Activated CD4-positive, alpha-beta memory T cell treated with anti-CD3 and anti-CD28 coated beads, Interleukin-2, amount 10 ng/mL, durations not matched to agents 7 days and 5 days (primary cell): ENCODE data around the gene ACOXL. TPM values are rescaled to one million over a fixed set of nuclear protein-coding genes. Genes with fewer than 3 reads are reported as not detected.

Experiments
- CTCF ChIA-PET: fragments of 350-600 bp; sonication (Branson Sonifier 250); formaldehyde crosslinking; loops from one replicate; lab custom pipeline; 2021; ENCODE audit warnings: antibody characterized with exemption, inconsistent platforms; lab: Charles Lee
- POLR2A ChIA-PET: fragments of 350-600 bp; sonication (Branson Sonifier 250); formaldehyde crosslinking; loops from one replicate; lab custom pipeline; 2021; ENCODE audit warnings: antibody characterized with exemption; lab: Charles Lee
- DNase-seq: peaks from one replicate; pipeline ENCODE4 v3.0.0-alpha.2; 2020
- H3K27ac Mint-ChIP-seq: one replicate; pipeline ENCODE4 v1.8.0; 2021; ENCODE audit warnings: mild to moderate bottlenecking, mixed read lengths
- H3K27me3 Mint-ChIP-seq: one replicate; pipeline ENCODE4 v1.8.0; 2021; ENCODE audit warnings: mixed read lengths
- H3K36me3 Mint-ChIP-seq: one replicate; pipeline ENCODE4 v1.8.0; 2021; ENCODE audit warnings: low read depth, mixed read lengths
- H3K4me1 Mint-ChIP-seq: one replicate; pipeline ENCODE4 v1.8.0; 2021; ENCODE audit warnings: mixed read lengths
- H3K4me3 Mint-ChIP-seq: one replicate; pipeline ENCODE4 v1.8.0; 2021; ENCODE audit warnings: mild to moderate bottlenecking, mixed read lengths
- H3K9me3 Mint-ChIP-seq: one replicate; pipeline ENCODE4 v1.8.0; 2021; ENCODE audit warnings: mixed read lengths
- total RNA-seq, 2 experiments: library from RNA; stranded (reverse); gene quantifications; one replicate each; pipeline ENCODE4 v1.2.3, GENCODE V29; 2021

The ACOXL gene
- total RNA-seq, 2 experiments from 2014 or later = 0.18 to 0.30 TPM

DNA sequence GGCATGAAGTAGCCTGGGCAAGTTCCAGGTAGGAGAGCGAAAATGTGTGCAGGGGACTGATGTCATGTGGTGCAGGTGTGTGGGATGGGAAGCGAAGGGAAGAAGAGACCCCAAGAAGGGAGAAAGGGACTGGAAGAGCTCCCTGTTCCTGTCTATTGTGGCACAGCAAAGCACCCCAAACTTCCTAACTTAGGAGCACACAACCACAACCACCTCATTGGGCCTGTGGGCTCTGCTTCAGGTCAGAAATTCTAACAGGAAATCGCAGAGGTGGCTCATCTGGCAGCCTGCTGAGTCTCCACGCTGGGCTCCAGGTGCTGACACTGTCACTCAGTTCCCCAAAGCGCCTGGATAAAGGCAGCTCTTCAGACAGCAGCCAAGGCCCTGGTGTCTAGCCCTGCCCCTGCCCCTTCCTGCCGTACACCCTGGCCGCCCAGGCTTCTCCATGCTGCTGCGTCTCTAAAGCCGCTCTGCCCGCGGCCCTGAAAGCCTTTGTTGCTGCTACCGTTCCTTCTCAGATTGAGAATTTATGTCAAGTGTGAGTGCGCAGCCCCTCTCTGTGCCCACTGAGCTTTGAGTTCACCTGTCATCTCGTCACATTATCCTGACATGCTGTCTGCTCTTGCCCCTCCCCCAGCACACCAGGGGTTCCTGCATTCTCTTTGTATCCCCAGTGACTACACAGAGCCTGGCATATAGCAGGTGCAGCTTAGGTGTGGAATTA lies 248.1 kb downstream of the ACOXL start:
- Mint-ChIP-seq H3K9me3 (no peaks in the 10 kb centered on the region), H3K4me1 (no peaks in the 10 kb centered on the region), H3K27ac (no peak overlapping the region), H3K36me3 (no peaks in the 10 kb centered on the region), H3K27me3 (peaks cover 26% of the 10 kb centered on the region), H3K4me3 (no peak overlapping the region)
- DNase-seq = no peak
- POLR2A ChIA-PET = no interaction called here
- CTCF ChIA-PET = no interaction called here

DNA sequence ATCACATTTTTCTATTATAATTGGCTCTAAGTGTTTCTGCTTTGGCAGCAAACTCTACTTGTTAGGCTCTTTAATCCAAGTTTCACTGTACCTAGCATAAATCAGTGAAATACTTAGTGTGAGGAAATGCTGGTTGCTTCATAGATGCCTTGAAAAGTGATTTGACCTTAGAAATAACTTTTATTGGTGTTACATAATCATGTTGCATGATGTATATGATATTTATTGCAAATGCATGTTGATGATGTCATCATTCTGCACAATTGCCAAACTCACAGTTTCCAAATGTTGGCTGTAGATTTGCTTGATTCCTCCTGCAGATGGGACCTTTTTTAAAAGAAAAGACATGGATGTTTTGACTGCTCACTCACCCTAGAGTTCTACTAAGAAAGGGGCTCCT lies 250.8 kb downstream of the ACOXL start:
- Mint-ChIP-seq H3K36me3 (no peaks in the 10 kb centered on the region), H3K9me3 (no peaks in the 10 kb centered on the region), H3K4me3 (no peak overlapping the region), H3K27ac (no peak overlapping the region), H3K4me1 (no peaks in the 10 kb centered on the region), H3K27me3 (peaks cover 14% of the 10 kb centered on the region)
- no peak for DNase-seq
- CTCF ChIA-PET = no interaction called here
- POLR2A ChIA-PET = no interaction called here

DNA sequence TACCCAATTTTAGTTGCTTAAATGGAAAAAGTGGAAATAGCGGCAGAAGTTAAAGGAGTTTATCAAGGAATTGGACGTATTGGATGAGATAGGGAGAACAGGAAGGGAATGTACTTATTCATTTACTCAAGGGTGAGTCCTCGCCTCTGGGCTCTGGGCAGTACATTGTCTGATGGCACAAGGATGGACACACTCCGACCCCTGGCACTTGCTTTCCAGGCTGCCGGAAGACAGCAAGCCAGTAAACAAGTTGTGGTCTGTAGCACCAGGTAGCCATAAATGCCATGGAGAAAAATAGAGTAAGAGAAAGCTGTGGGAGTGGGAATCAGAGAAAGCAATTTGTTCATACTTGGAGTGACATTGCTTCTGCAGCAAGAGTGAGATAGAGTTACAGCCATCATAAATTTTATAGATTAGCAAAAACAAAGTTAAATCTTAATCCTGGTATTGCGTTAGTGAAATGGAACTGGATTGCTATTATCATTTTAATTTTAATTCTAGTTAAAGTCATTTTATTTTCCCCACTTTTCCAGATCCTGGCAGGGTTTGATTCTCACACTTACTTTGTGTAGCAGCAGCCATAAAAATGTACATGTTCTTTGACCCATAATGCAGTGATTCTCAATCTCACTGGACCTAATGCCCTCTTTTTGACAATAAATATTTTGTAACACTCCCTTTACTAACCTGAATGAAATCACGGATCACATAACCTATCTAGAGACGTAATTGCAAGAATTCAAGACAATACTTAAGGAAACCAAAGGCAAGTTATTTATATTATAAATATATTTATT lies 252.5 kb downstream of the ACOXL start:
- Mint-ChIP-seq H3K36me3 (no peaks in the 10 kb centered on the region), H3K9me3 (no peaks in the 10 kb centered on the region), H3K4me1 (no peaks in the 10 kb centered on the region), H3K4me3 (no peak overlapping the region), H3K27ac (no peak overlapping the region), H3K27me3 (peaks cover 11% of the 10 kb centered on the region)
- no peak for DNase-seq
- ChIA-PET POLR2A (no interaction called here), CTCF (no interaction called here)

DNA sequence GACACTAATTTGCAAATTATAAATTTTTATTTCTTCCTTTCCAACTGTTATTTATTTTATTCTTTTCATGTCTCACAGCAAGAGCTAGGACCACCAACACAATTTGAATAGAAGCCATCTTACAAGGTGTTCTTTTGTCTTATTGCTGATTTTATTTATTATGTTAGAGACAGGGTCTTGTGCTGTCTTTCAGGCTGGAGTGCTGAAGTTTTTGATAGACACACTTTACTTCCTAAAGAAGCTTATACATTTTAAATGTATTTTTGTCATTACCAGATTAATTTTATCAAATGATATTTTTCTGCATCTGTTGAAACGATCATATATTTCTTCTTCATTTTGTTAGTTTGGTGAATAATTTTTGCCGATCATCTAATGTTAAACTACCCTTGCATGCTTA lies 258.1 kb downstream of the ACOXL start:
- Mint-ChIP-seq H3K4me1 (peaks cover 7% of the 10 kb centered on the region), H3K36me3 (no peaks in the 10 kb centered on the region), H3K27me3 (peaks cover 33% of the 10 kb centered on the region), H3K27ac (no peak overlapping the region), H3K4me3 (no peak overlapping the region), H3K9me3 (no peaks in the 10 kb centered on the region)
- ChIA-PET CTCF (no interaction called here), POLR2A (no interaction called here)
- DNase-seq = no peak

DNA sequence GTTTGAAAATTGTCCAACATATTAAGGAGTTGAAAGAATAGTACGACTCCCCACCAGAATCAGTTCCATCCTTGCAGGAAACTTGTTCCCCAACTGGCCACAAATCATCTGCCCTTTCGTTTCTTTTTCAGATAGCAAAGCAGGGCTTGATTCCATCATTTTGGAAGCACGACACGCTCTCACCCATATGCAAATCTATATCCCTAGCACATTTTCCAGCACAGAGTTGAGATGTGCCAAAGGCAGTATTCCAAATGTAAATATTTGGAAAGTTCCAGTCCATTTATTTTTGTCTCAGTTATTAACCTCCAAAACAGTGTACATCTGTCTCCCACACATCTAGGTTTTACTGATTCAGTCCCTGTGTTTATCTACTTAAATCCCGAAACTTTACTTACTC lies 259.5 kb downstream of the ACOXL start:
- no peaks in the 10 kb centered on the region for H3K36me3 Mint-ChIP-seq
- POLR2A ChIA-PET = no interaction called here

DNA sequence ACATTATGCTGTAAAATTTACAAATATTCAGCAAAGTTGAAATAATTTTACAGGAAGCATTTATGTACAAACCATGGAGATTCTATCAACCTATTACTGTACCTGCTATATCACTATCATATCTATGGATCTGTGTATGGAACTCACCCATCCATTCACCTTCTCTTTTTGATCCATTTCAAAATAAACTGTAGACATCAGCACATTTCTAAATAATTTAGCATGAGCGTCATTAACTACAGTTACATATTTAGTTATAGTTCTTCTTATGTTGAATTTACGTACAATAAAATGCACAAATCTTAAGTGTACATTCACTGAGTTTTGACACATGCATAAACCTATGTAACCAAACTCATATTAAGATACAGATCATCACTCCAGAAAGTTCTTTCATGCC lies 260.5 kb downstream of the ACOXL start:
- Mint-ChIP-seq H3K27me3 (peaks cover 44% of the 10 kb centered on the region), H3K4me3 (no peak overlapping the region), H3K9me3 (no peaks in the 10 kb centered on the region), H3K4me1 (peaks cover 7% of the 10 kb centered on the region), H3K36me3 (no peaks in the 10 kb centered on the region), H3K27ac (no peak overlapping the region)
- CTCF ChIA-PET = no interaction called here
- POLR2A ChIA-PET = no interaction called here
- DNase-seq = no peak

More for the DNA sequence above, 259.5 kb downstream of the ACOXL start:
- no peak overlapping the region for H3K4me3 Mint-ChIP-seq
- CTCF ChIA-PET = no interaction called here
- H3K9me3 Mint-ChIP-seq = no peaks in the 10 kb centered on the region
- H3K27ac Mint-ChIP-seq = no peak overlapping the region
- peaks cover 39% of the 10 kb centered on the region for H3K27me3 Mint-ChIP-seq
- no peak for DNase-seq
- H3K4me1 Mint-ChIP-seq = peaks cover 7% of the 10 kb centered on the region

DNA sequence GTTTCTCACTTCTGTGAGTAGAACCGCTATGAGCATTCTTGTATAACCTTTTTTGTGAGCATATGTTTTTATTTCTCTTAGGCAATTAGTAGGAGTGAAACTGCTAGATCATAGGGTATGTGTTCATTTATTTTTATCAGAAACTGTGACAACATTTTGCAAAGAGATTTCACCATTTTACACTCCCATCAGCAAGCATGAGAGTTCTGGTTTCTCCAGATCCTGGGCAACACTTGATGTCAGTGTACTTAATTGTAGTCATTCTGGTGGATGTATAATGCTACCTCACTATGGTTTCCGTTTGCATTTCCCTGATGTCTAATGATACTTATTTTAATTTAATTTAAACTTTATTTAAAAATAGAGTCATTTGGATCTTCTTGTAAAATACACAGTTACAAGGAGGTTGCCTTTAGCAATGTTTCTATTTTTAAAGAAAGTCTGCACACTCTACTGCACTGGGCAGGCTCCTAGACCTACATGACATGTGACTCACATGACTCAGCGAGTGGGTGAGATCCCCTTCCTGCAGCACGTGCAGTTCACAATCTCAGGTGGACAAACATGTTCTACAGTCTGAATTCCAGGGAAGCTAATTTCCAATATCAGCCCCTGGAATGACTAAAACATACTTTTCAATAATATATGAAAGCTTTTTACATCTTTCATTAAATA lies 261.3 kb downstream of the ACOXL start:
- ChIA-PET POLR2A (no interaction called here), CTCF (no interaction called here)
- DNase-seq = no peak
- Mint-ChIP-seq H3K4me3 (no peak overlapping the region), H3K4me1 (peaks cover 7% of the 10 kb centered on the region), H3K36me3 (no peaks in the 10 kb centered on the region), H3K27ac (no peak overlapping the region), H3K9me3 (no peaks in the 10 kb centered on the region), H3K27me3 (peaks cover 50% of the 10 kb centered on the region)

DNA sequence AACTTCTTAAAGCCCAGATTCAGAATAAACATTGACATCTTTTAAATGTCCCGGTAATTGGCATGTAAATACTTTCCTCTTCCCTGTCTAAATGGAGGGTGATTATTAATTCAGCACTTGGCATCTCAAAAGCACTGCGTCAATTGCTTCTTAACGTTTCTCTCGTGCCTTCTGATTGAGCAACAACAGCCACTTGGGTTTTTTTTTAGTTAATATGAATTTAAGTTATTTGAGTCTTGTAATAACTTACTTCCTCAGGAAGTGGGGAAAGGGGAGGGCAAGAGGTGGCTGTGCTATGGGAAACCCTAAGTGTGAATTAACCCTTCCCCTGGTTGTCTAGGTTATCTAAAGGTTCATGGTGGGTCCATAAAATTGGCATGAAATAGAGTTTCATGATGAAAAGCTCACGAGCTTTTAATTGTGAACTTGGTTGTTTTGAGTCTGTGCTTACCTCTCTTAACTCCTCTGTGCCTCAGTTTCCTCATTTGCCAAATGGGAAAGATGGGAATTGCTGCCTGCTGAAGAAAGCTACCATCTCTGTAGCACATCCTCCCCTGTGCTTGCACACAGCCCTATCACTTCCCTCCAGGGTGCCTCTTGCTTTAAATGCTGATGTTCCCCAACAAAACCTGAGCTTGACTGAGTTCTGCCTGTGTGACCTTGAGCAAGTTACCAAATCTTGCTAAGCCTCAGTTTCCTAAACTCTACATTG lies 262.0 kb downstream of the ACOXL start:
- Mint-ChIP-seq H3K4me3 (no peak overlapping the region), H3K36me3 (no peaks in the 10 kb centered on the region), H3K27me3 (peaks cover 51% of the 10 kb centered on the region), H3K4me1 (peaks cover 7% of the 10 kb centered on the region), H3K27ac (no peak overlapping the region), H3K9me3 (no peaks in the 10 kb centered on the region)
- POLR2A ChIA-PET = no interaction called here
- no peak for DNase-seq
- CTCF ChIA-PET = no interaction called here

DNA sequence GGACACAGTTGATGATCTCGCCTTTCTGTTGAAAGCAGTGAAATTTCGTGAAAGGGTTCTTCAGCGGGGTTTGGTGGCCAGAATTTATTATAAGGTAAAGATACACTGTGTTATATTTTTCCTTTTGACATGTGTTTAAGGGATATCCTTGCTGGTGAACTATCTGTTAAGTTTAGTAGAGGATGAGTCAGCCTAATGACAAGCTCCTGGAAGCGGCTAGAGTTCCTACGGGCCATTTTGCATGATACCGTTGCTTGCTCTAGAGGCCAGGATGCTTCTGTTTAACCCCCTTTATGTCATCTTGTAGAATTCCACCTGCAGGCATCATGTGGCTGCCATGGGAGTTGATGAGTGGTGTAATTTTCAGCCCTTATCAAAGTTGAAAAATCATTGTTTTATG lies 263.5 kb downstream of the ACOXL start:
- Mint-ChIP-seq H3K9me3 (no peaks in the 10 kb centered on the region), H3K4me3 (no peak overlapping the region), H3K27ac (no peak overlapping the region), H3K4me1 (peaks cover 7% of the 10 kb centered on the region), H3K27me3 (peaks cover 59% of the 10 kb centered on the region), H3K36me3 (no peaks in the 10 kb centered on the region)
- DNase-seq = no peak
- ChIA-PET CTCF (no interaction called here), POLR2A (no interaction called here)

DNA sequence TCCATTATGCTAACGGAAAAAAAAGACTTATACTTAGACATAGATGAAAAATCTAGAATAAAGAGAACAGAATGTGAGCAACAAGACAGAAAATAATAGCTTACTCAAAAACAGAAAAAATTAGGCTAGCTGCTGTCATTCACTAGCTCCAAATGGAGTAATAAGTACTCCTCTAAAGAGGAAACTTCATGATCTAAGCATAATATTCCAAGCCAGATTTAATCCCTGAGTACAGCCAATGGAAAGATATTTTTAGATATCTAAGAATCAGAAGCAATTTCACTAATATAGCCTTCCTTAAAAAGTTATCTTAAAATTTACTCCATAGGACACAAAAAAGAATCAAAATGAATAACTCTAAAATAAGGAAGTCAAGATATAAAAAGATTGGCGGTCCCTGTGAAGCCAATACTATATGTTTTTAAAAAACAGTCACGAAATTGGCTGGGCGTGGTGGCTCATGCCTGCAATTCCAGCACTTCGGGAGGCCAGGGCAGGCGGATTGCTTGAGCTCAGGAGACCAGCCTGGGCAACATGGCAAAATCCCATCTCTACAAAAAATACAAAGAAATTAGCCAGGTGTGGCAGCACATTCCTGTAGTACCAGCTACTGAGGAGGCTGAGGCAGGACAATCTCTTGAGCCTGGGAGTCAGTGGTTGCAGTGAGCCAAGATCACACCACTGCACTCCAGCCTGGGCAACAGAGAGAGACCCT lies 265.1 kb downstream of the ACOXL start:
- Mint-ChIP-seq H3K36me3 (no peaks in the 10 kb centered on the region), H3K4me1 (peaks cover 7% of the 10 kb centered on the region), H3K4me3 (no peak overlapping the region), H3K27ac (no peak overlapping the region), H3K27me3 (peaks cover 58% of the 10 kb centered on the region), H3K9me3 (no peaks in the 10 kb centered on the region)
- CTCF ChIA-PET = no interaction called here
- POLR2A ChIA-PET = no interaction called here
- DNase-seq = no peak

DNA sequence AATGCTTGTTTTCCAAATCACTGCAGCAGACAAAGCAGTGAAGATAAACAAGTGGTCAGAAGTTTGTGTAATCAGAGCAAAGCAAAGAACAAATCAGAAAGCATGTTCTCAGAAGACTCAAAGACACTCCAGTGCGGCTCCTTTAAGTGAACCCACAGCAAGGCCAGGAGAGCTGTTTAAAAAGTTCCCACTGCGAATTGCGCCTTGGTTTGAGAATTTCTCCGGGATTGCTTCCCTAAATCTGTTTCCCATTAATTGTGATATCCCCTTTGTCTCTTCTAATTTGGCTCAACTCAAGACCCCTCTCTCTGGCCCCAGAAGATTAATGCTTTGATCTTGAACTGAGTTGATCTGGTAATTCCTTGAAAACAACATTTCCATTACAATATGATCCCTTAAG lies 265.9 kb downstream of the ACOXL start:
- H3K4me3 Mint-ChIP-seq = no peak overlapping the region
- DNase-seq = no peak
- no peak overlapping the region for H3K27ac Mint-ChIP-seq
- ChIA-PET CTCF (no interaction called here), POLR2A (no interaction called here)
- peaks cover 7% of the 10 kb centered on the region for H3K4me1 Mint-ChIP-seq
- H3K36me3 Mint-ChIP-seq = no peaks in the 10 kb centered on the region
- H3K27me3 Mint-ChIP-seq = peaks cover 52% of the 10 kb centered on the region
- no peaks in the 10 kb centered on the region for H3K9me3 Mint-ChIP-seq

DNA sequence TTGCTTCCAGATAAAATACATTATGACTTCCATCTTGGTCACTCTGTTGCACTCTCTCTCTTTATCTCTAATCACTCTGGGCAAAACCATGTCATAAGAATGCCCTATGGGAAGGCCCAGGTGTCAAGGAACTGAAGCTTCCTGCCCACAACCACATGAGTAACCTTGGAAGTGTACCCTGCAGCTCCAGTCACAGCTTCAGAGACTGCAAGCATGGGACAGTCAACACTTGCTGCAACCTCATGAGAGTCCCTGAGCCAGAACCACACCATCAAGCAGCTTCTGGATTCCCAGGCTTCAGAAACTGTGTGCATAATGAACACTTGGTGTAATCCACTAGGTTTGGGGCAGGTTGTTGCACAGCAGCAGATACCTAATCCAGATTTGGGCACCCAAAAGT lies 267.3 kb downstream of the ACOXL start:
- CTCF ChIA-PET = no interaction called here
- Mint-ChIP-seq H3K27me3 (peaks cover 52% of the 10 kb centered on the region), H3K9me3 (no peaks in the 10 kb centered on the region), H3K4me1 (peaks cover 2% of the 10 kb centered on the region), H3K4me3 (no peak overlapping the region), H3K36me3 (no peaks in the 10 kb centered on the region), H3K27ac (no peak overlapping the region)
- POLR2A ChIA-PET = no interaction called here
- DNase-seq = no peak
